Calu3 (cell line): ENCODE data around the gene HIVEP3. TPM values are rescaled to one million over a fixed set of nuclear protein-coding genes. Genes with fewer than 3 reads are reported as not detected.

Experiments
- BruUV-seq: library from RNA; stranded (reverse); fragments of 400-500 nt; replicated peaks from 2 replicates; lab custom pipeline; 2021; lab: Mats Ljungman, UMichigan
- CTCF ChIA-PET: fragments of 300-600 bp; sonication (Branson Sonifier 250); formaldehyde crosslinking; loops from one replicate; lab custom pipeline; 2022; ENCODE audit warnings: antibody characterized with exemption; lab: Charles Lee
- DNase-seq: peaks from one replicate; pipeline ENCODE4 v3.0.0; 2022
- H3K27ac Mint-ChIP-seq: one replicate; pipeline ENCODE4 v1.8.0; 2022; ENCODE audit warnings: mixed read lengths; ENCODE audit not compliant: unreplicated experiment
- H3K27me3 Mint-ChIP-seq: one replicate; pipeline ENCODE4 v1.8.0; 2022; ENCODE audit warnings: mixed read lengths; ENCODE audit not compliant: unreplicated experiment
- H3K36me3 Mint-ChIP-seq: one replicate; pipeline ENCODE4 v1.8.0; 2022; ENCODE audit warnings: mild to moderate bottlenecking, moderate library complexity, mixed read lengths; ENCODE audit not compliant: insufficient read depth, unreplicated experiment
- H3K4me1 Mint-ChIP-seq: one replicate; pipeline ENCODE4 v1.8.0; 2022; ENCODE audit warnings: mild to moderate bottlenecking, low read depth, mixed read lengths; ENCODE audit not compliant: unreplicated experiment
- H3K4me3 Mint-ChIP-seq: one replicate; pipeline ENCODE4 v1.8.0; 2022; ENCODE audit warnings: mild to moderate bottlenecking, low read depth, moderate library complexity, mixed read lengths; ENCODE audit not compliant: unreplicated experiment
- H3K9me3 Mint-ChIP-seq: one replicate; pipeline ENCODE4 v1.8.0; 2022; ENCODE audit warnings: low read depth, mixed read lengths; ENCODE audit not compliant: unreplicated experiment
- intact Hi-C: fragments of 100-400 bp; cut with micrococcal nuclease; formaldehyde crosslinking; loops from one replicate; pipeline ENCODE4 v1.10.0; 2022; ENCODE audit not compliant: unreplicated experiment
- total RNA-seq: library from RNA; stranded (reverse); gene quantifications from 2 replicates; pipeline ENCODE4 v1.2.3, GENCODE V29; 2022
- TF ChIP-seq, protein P1 (sequence below): fragments of 200-600 bp; IDR thresholded peaks from one replicate; pipeline ENCODE4 v1.8.0; 2022; ENCODE audit warnings: antibody characterized with exemption; ENCODE audit not compliant: unreplicated experiment

Gene HIVEP3
- total RNA-seq, 1 experiment from 2014 or later, result 9.0 TPM

GRCh38 chr1:41502912-41503311, 415.8 kb downstream of the HIVEP3 start:
- peaks cover 12% of the 10 kb centered on the region for H3K36me3 Mint-ChIP-seq
- H3K4me1 Mint-ChIP-seq, result peaks cover 52% of the 10 kb centered on the region
- H3K4me3 Mint-ChIP-seq, result no peak overlapping the region
- no TSS peak for BruUV-seq
- TF ChIP-seq, protein P1, sequence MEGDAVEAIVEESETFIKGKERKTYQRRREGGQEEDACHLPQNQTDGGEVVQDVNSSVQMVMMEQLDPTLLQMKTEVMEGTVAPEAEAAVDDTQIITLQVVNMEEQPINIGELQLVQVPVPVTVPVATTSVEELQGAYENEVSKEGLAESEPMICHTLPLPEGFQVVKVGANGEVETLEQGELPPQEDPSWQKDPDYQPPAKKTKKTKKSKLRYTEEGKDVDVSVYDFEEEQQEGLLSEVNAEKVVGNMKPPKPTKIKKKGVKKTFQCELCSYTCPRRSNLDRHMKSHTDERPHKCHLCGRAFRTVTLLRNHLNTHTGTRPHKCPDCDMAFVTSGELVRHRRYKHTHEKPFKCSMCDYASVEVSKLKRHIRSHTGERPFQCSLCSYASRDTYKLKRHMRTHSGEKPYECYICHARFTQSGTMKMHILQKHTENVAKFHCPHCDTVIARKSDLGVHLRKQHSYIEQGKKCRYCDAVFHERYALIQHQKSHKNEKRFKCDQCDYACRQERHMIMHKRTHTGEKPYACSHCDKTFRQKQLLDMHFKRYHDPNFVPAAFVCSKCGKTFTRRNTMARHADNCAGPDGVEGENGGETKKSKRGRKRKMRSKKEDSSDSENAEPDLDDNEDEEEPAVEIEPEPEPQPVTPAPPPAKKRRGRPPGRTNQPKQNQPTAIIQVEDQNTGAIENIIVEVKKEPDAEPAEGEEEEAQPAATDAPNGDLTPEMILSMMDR, result no peak
- no peak overlapping the region for H3K27ac Mint-ChIP-seq
- H3K9me3 Mint-ChIP-seq, result no peaks in the 10 kb centered on the region
- CTCF ChIA-PET, result no interaction called here
- no peaks in the 10 kb centered on the region for H3K27me3 Mint-ChIP-seq
- DNase-seq, result no peak
- intact Hi-C loops, result no loop called here

DNA sequence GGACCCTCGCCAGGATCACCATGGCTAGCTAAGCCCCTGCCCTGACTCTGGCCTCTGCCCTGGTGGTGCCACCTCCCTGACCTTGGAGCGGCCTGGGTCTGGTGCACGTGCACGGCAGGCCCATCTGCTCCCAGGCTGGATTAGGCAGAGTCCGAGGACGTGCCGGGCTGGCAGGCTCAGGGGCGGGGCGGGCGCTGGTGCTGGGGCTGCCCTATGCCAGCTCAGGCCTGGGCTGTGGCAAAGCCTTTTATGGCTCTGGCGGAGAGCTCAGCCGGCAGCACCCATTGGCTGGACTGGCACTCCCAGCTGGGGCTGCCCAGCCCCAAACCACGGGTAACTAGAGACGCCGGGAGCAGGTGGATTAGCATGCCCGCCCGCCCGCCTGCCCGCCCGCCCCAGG, 417.1 kb downstream of the HIVEP3 start:
- H3K4me3 Mint-ChIP-seq, result no peak overlapping the region
- H3K27ac Mint-ChIP-seq, result no peak overlapping the region
- TF ChIP-seq, protein P1, result no peak
- no TSS peak for BruUV-seq
- DNase-seq, result peak; percentile 82
- H3K9me3 Mint-ChIP-seq, result no peaks in the 10 kb centered on the region
- intact Hi-C loops, result no loop called here
- no peaks in the 10 kb centered on the region for H3K27me3 Mint-ChIP-seq
- CTCF ChIA-PET, result interaction anchor here (1.1 to 2.2 kb wide), 3 partner anchors 14 to 35 kb away, joined by 4 to 13 read pairs (median 4); partner anchors contain the start of gene EDN2
- peaks cover 19% of the 10 kb centered on the region for H3K36me3 Mint-ChIP-seq
- H3K4me1 Mint-ChIP-seq, result peaks cover 53% of the 10 kb centered on the region

GRCh38 chr1:41500781-41501518, 417.8 kb downstream of the HIVEP3 start:
- H3K9me3 Mint-ChIP-seq, result no peaks in the 10 kb centered on the region
- BruUV-seq, result no TSS peak
- TF ChIP-seq, protein P1, result no peak
- H3K36me3 Mint-ChIP-seq, result peaks cover 19% of the 10 kb centered on the region
- CTCF ChIA-PET, result interaction anchor here (0.7 to 2.2 kb wide), 4 partner anchors 15 to 129 kb away, joined by 3 to 13 read pairs (median 4); partner anchors contain the start of gene EDN2
- H3K4me1 Mint-ChIP-seq, result peaks cover 53% of the 10 kb centered on the region
- H3K27me3 Mint-ChIP-seq, result no peaks in the 10 kb centered on the region
- H3K4me3 Mint-ChIP-seq, result no peak overlapping the region
- peak; percentile 50 for DNase-seq
- intact Hi-C loops, result no loop called here
- peak overlapping the region; percentile 68 for H3K27ac Mint-ChIP-seq

GRCh38 chr1:41500378-41500777, 418.3 kb downstream of the HIVEP3 start:
- H3K27me3 Mint-ChIP-seq, result no peaks in the 10 kb centered on the region
- DNase-seq, result peak; percentile 90
- H3K4me3 Mint-ChIP-seq, result no peak overlapping the region
- TF ChIP-seq, protein P1, result no peak
- H3K27ac Mint-ChIP-seq, result peak overlapping the region; percentile 68
- intact Hi-C loops, result no loop called here
- H3K36me3 Mint-ChIP-seq, result peaks cover 19% of the 10 kb centered on the region
- CTCF ChIA-PET, result interaction anchor here (2.2 kb wide), 1 partner anchor 15 kb away, joined by 13 read pairs; no protein-coding TSS in a partner anchor
- H3K4me1 Mint-ChIP-seq, result peaks cover 51% of the 10 kb centered on the region
- BruUV-seq, result no TSS peak
- no peaks in the 10 kb centered on the region for H3K9me3 Mint-ChIP-seq
